IPS DF 4.7 (cell line): Measurements from ENCODE around the gene ZKSCAN3.
"Not testable (repeated sequence)": the region's sequence is repeated elsewhere in the genome, so short reads cannot be mapped to it uniquely, and the experiment has no call there.

Source experiments
- DNase-seq: peaks from one replicate; pipeline ENCODE4 v3.0.0-alpha.2; 2013; ENCODE audit warnings: low spot score; ENCODE audit errors: extremely low read depth

The ZKSCAN3 gene

GRCh38 chr6:28340310-28341095, 9.2 kb upstream of the ZKSCAN3 start:
- no peak for DNase-seq

GRCh38 chr6:28343898-28344677, 5.7 kb upstream of the ZKSCAN3 start:
- no peak for DNase-seq

- no peak for DNase-seq
Observed at GRCh38 chr6:28345201-28345600, 4.5 kb upstream of the ZKSCAN3 start.

- no peak for DNase-seq
Observed at GRCh38 chr6:28347119-28347518, 2.6 kb upstream of the ZKSCAN3 start.

GRCh38 chr6:28349344-28349891, 329 bp upstream of the ZKSCAN3 start:
- DNase-seq, result no peak

GRCh38 chr6:28351087-28351486, 1.3 kb downstream of the ZKSCAN3 start:
- DNase-seq, result no peak

GRCh38 chr6:28351493-28351925, 1.8 kb downstream of the ZKSCAN3 start:
- DNase-seq, result no peak

GRCh38 chr6:28353356-28353755, 3.6 kb downstream of the ZKSCAN3 start:
- no peak for DNase-seq

- no peak for DNase-seq
Observed at GRCh38 chr6:28353981-28354676, 4.4 kb downstream of the ZKSCAN3 start.

- no peak for DNase-seq
Observed at GRCh38 chr6:28354688-28355554, 5.2 kb downstream of the ZKSCAN3 start.

- DNase-seq, result peak; percentile 98
Observed at GRCh38 chr6:28355743-28356665, 6.3 kb downstream of the ZKSCAN3 start.

GRCh38 chr6:28356666-28357020, 6.9 kb downstream of the ZKSCAN3 start:
- no peak for DNase-seq

- no peak for DNase-seq
Observed at GRCh38 chr6:28357036-28357435, 7.3 kb downstream of the ZKSCAN3 start.

GRCh38 chr6:28359562-28359961, 9.8 kb downstream of the ZKSCAN3 start:
- DNase-seq, result not testable (repeated sequence)

- no peak for DNase-seq
Observed at GRCh38 chr6:28360961-28361360, 11.2 kb downstream of the ZKSCAN3 start.

- DNase-seq, result not testable (repeated sequence)
Observed at GRCh38 chr6:28365590-28365989, 15.8 kb downstream of the ZKSCAN3 start.

GRCh38 chr6:28368522-28368921, 18.8 kb downstream of the ZKSCAN3 start:
- DNase-seq, result no peak

GRCh38 chr6:28369463-28369862, 19.7 kb downstream of the ZKSCAN3 start:
- no peak for DNase-seq

GRCh38 chr6:28370440-28370839, 20.7 kb downstream of the ZKSCAN3 start:
- no peak for DNase-seq

- no peak for DNase-seq
Observed at GRCh38 chr6:28371280-28371679, 21.5 kb downstream of the ZKSCAN3 start.
